HG03103 (cell line): ENCODE results near the gene COL6A6.

Source experiments
- ATAC-seq: cut with Tn5 transposase; IDR thresholded peaks from one replicate; pipeline ENCODE4 v1.9.1; 2021; ENCODE audit warnings: low read depth; ENCODE audit not compliant: unreplicated experiment

Gene COL6A6

GRCh38 chr3:130516645-130517512, at the start of gene COL6A6:
Gene COL6A6 (plus strand): TSS chr3:130517177. CDS start chr3:130560365, 43,188 bp downstream.
- no peak for ATAC-seq

- ATAC-seq = no peak
Observed at GRCh38 chr3:130468311-130468710, 48.7 kb upstream of the COL6A6 start.

- ATAC-seq = no peak
Observed at GRCh38 chr3:130470126-130470525, 46.9 kb upstream of the COL6A6 start.

GRCh38 chr3:130473416-130473815, 43.6 kb upstream of the COL6A6 start:
- ATAC-seq = no peak

GRCh38 chr3:130480736-130481135, 36.2 kb upstream of the COL6A6 start:
- ATAC-seq = no peak

- ATAC-seq = no peak
Observed at GRCh38 chr3:130488288-130488687, 28.7 kb upstream of the COL6A6 start.

- no peak for ATAC-seq
Observed at GRCh38 chr3:130488769-130489450, 28.1 kb upstream of the COL6A6 start.

GRCh38 chr3:130490241-130490640, 26.7 kb upstream of the COL6A6 start:
- no peak for ATAC-seq

- ATAC-seq = no peak
Observed at GRCh38 chr3:130491431-130491830, 25.5 kb upstream of the COL6A6 start.

GRCh38 chr3:130504701-130505100, 12.3 kb upstream of the COL6A6 start:
- no peak for ATAC-seq

- no peak for ATAC-seq
Observed at GRCh38 chr3:130506031-130506430, 10.9 kb upstream of the COL6A6 start.

GRCh38 chr3:130507746-130508145, 9.2 kb upstream of the COL6A6 start:
- no peak for ATAC-seq

GRCh38 chr3:130509008-130509407, 8.0 kb upstream of the COL6A6 start:
- ATAC-seq = no peak

GRCh38 chr3:130514681-130515080, 2.3 kb upstream of the COL6A6 start:
- no peak for ATAC-seq

GRCh38 chr3:130515755-130516154, 1.2 kb upstream of the COL6A6 start:
- no peak for ATAC-seq

GRCh38 chr3:130517602-130518001, 625 bp downstream of the COL6A6 start:
- ATAC-seq = no peak

GRCh38 chr3:130519754-130520153, 2.8 kb downstream of the COL6A6 start:
- ATAC-seq = no peak

GRCh38 chr3:130522399-130522798, 5.4 kb downstream of the COL6A6 start:
- no peak for ATAC-seq

- ATAC-seq = no peak
Observed at GRCh38 chr3:130527426-130527825, 10.4 kb downstream of the COL6A6 start.

GRCh38 chr3:130528120-130528519, 11.1 kb downstream of the COL6A6 start:
- no peak for ATAC-seq

GRCh38 chr3:130529486-130530215, 12.7 kb downstream of the COL6A6 start:
- no peak for ATAC-seq
